Subcutaneous adipose tissue (tissue), 4 donors: Measurements from ENCODE around the gene ANKRD40CL. TPM values are rescaled to one million over a fixed set of nuclear protein-coding genes. Genes with fewer than 3 reads are reported as not detected.

Experiments
- total RNA-seq, 4 donors: library from RNA; depleted of rRNA; stranded (reverse); fragments of >200 nt; gene quantifications; one replicate each; pipeline ENCODE4 v1.1.0, GENCODE V29; 2016
- TF ChIP-seq, protein P1 (sequence below): fragments of 450-650 bp; IDR thresholded peaks from one replicate; pipeline ENCODE4 v1.5.1; 2016; ENCODE audit warnings: low read depth, mild to moderate bottlenecking, control low read depth, antibody characterized with exemption, moderate library complexity

The ANKRD40CL gene
- total RNA-seq, 4 donors from 2014 or later, result not detected

DNA sequence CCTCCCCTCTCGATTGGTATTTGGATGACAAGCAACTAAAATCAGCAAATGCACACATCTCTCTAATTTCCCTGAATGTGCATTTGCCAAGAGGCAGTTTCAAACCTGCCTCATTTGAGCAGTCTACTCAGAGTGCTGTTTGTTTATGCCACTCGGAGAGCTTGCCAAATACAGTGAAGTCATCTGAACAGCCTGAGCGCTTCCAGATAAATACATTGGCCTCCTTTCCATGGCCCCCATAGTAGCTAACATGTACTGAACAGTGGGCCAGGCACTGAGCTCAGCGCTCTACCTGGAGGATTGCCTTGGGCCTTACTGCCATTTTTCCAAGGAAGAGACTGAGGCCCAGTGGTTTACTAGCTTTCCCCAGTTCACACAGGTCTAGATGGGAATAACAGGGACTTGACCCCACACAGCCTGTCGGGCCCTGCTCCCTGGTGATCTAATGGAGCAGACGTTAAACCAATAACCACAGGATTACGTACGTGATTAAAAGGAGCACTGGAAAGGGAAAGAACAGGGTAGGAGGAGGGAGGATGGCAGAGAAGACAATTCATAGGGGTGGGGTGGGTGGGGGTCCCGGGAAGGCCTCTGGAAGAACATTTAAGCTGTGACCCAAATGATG is 18.7 kb upstream of the ANKRD40CL start:
- TF ChIP-seq, protein P1, sequence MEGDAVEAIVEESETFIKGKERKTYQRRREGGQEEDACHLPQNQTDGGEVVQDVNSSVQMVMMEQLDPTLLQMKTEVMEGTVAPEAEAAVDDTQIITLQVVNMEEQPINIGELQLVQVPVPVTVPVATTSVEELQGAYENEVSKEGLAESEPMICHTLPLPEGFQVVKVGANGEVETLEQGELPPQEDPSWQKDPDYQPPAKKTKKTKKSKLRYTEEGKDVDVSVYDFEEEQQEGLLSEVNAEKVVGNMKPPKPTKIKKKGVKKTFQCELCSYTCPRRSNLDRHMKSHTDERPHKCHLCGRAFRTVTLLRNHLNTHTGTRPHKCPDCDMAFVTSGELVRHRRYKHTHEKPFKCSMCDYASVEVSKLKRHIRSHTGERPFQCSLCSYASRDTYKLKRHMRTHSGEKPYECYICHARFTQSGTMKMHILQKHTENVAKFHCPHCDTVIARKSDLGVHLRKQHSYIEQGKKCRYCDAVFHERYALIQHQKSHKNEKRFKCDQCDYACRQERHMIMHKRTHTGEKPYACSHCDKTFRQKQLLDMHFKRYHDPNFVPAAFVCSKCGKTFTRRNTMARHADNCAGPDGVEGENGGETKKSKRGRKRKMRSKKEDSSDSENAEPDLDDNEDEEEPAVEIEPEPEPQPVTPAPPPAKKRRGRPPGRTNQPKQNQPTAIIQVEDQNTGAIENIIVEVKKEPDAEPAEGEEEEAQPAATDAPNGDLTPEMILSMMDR, result no peak

DNA sequence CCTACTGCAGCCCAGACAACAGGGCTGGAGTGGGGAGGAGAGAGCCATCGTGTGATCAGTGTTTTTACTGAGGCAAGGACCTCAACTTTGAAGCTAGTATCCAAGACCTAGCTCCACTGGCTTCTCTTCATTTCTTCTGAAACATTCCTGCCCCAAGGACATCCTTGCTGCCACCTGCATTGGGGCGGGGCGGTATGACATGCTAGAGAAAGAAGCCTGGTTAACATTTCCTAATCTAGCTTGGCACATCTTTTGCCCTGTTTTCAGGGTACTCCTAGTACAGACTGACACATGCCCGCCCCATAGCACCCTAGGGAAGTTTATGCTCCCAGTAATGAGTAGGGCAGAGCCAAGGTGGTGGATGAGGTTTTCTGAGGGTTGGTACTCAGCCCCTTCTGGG is 17.8 kb upstream of the ANKRD40CL start:
- TF ChIP-seq, protein P1, result no peak

DNA sequence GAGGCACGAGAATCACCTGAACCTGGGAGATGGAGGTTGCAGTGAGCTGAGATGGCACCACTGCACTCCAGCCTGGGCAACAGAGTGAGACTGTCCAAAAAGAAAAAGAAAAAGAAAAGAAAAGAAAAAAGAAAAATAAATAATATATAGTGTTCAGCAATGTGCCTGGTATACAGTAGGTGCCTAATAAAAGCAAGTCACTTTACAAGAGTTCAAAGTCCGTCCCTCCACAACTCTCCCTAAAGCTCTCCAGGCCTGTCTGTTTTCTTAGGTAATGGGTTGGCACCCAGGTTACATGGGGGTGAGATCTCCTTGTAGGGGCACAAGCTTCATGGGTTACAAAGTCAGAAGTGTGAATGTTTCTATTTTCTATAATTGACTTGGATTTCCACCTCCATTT is 16.6 kb upstream of the ANKRD40CL start:
- TF ChIP-seq, protein P1, result no peak

DNA sequence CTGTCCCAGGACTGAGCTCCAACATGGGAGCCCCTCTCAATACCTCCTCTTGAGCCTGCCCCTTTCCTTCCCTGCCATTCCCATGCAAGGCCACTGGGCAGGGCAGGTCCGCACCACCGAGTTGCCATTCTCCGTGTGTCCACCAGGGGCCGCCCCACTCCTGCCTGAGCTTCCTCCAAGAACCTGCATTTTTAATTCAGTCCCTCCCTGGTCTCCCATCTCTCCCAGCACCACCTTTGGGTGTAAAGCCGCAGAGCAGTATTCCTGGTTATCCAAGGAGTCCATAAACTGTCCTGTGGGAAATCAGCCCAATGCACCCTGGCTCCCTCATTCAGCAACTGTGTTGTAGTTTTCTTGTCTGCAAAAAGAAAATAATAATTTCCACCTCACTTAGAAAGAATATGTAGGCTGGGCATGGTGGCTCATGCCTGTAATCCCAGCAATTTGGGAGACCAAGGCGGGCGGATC is 15.9 kb upstream of the ANKRD40CL start:
- TF ChIP-seq, protein P1, result no peak

DNA sequence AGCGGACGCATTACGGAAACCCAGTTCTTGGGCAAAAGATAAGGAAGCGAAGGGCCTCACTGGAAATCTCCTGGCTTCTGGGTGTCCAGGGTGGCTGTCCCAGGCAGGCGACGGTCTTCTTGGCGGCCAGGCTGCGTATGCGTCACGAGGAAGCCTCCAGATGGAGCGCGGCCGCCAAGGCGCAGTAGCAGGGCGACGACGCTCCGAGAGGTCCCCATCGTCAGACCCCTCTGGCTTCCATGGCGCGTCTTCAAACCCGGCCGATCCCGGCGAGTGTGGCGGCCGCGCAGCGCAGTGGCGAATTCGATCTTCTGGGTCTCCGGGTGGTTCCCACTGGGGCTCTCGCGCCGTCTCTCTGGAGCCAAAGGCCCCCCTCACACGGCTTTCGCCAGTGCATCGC is 13.8 kb upstream of the ANKRD40CL start:
- TF ChIP-seq, protein P1, result no peak

DNA sequence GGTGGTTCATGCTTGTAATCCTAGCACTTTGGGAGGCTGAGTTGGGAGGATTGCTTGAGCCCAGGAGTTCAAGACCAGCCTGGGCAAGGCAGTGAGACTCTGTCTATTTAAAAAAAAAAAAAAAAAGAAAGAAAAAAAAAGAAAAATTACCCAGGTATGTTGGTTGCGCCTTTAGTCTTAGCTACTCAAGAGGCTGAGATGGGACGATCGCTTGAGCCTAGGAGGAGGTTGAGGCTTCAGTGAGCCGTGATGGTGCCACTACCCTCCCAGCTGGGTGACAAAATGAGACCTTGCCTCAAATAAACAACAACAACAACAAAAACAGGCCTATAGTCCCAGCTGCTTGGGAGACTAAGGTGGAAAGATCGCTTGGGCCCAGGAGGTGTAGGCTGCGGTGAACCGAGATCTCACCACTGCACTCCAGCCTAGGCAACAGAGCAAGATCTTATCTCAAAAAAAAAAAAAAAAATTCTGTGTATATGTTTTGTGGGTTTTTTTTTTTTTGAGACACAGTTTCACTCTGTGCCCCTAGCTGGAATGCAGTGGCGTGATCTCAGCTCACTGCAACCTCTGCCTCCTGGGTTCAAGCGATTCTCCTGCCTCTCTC is 12.5 kb upstream of the ANKRD40CL start:
- TF ChIP-seq, protein P1, result no peak

DNA sequence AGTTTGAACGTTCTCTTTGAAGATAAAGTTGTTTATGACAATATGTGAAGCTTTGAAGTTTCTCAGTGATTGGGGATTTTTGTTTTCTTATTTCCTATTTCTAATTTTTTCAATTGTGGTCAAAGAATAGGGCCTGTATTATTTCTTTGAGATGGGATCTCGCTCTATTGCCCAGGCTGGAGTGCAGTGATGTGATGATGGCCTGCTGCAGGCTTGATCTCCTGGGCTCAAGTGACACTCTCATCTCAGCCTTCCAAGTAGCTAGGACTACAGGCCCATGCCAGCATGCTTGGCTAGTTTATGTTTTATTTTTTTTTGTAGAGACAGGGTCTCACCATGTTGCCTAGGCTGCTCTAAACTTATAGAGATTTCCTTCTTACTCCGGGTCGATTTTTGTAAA is 11.7 kb upstream of the ANKRD40CL start:
- TF ChIP-seq, protein P1, result no peak
